Measurements from ENCODE around the gene MAP3K4. TPM values are rescaled to one million over a fixed set of nuclear protein-coding genes. Genes with fewer than 3 reads are reported as not detected.

The MAP3K4 gene
- total and polyA plus RNA-seq, 2 of the 8 experiments (the other 6 are each of a cell fraction or from before 2014, with no cell fraction given) = 16.6 to 51.6 TPM

- FAIRE-seq = no peak
Measured at GRCh38 chr6:161066511-161066910, 74.9 kb downstream of the MAP3K4 start.

More at GRCh38 chr6:161066511-161066910, 74.9 kb downstream of the MAP3K4 start:
- Histone ChIP-seq H3K4ac (replicated peaks; ENCODE audit: insufficient read length, low read depth, low read length) (no peak overlapping the region), H4K20me1 (replicated peaks in 1 of 2; ENCODE audit: control insufficient read depth in 1 of 2, insufficient read depth in 2 of 2, low read length in 2 of 2) (peaks cover 0 to 2% of the 10 kb centered on the region in 2 experiments), H3K23me2 (ENCODE audit: low read depth, low read length) (no peaks in the 10 kb centered on the region), H2BK20ac (ENCODE audit: low read length) (no peak overlapping the region), H3K14ac (ENCODE audit: insufficient read length) (no peak overlapping the region), H3K79me1 (ENCODE audit: low read depth, low read length) (peaks cover 8% of the 10 kb centered on the region), H3K79me2 (ENCODE audit: control insufficient read depth in 1 of 2, insufficient read depth in 2 of 2, low read length in 2 of 2) (peaks cover 0 to 10% of the 10 kb centered on the region in 2 experiments; a peak in 2 of 4 replicates), H2BK12ac (ENCODE audit: low read depth, low read length) (no peak overlapping the region), H2AFZ (ENCODE audit: low read length) (no peak overlapping the region), H4K5ac (ENCODE audit: insufficient read length, low read depth, low read length) (no peak overlapping the region), H2AK5ac (ENCODE audit: low read depth, low read length) (no peak overlapping the region), H4K91ac (replicated peaks; ENCODE audit: insufficient read length, low read length) (no peak overlapping the region), H2BK120ac (replicated peaks; ENCODE audit: low read depth, low read length) (no peak overlapping the region), H4K8ac (ENCODE audit: extremely low read depth, insufficient read depth, low read length) (no peak overlapping the region), H3K18ac (ENCODE audit: extremely low read depth, low read length) (no peak overlapping the region; the same call in 1 of the 2 replicates), H2BK5ac (ENCODE audit: low read depth, low read length) (no peak overlapping the region), H3K4me1 (replicated peaks in 1 of 4; ENCODE audit: control insufficient read depth in 3 of 4, insufficient read depth in 4 of 4, low read length in 3 of 4) (no peaks in the 10 kb centered on the region; a peak in 1 of 7 replicates), H3K9me3 (ENCODE audit: insufficient read depth in 2 of 2, low read depth in 1 of 2, low read length in 1 of 2) (no peaks in the 10 kb centered on the region), H3K4me2 (ENCODE audit: insufficient read depth in 1 of 2, low read depth in 2 of 2, low read length in 2 of 2) (no peak overlapping the region), H3K27me3 (replicated peaks in 1 of 4; ENCODE audit: control insufficient read depth in 3 of 4, extremely low read depth in 1 of 4, insufficient read depth in 3 of 4, low read length in 3 of 4) (no peaks in the 10 kb centered on the region; a peak in 1 of 7 replicates), H3K56ac (replicated peaks; ENCODE audit: insufficient read length, low read depth, low read length) (no peak overlapping the region), H3K36me3 (ENCODE audit: control insufficient read depth in 2 of 4, insufficient read depth in 4 of 4, low read length in 3 of 4) (peaks cover 0 to 4% (median 0%) of the 10 kb centered on the region in 4 experiments; a peak in 2 of 8 replicates), H3K23ac (ENCODE audit: insufficient read length) (no peak overlapping the region), H3K9ac (replicated peaks in 1 of 4; ENCODE audit: extremely low read depth in 1 of 4, low read depth in 3 of 4, low read length in 3 of 4) (no peak overlapping the region), H3K4me3 (ENCODE audit: extremely low read depth in 1 of 4, insufficient read depth in 2 of 4, low read depth in 3 of 4, low read length in 4 of 4) (no peak overlapping the region), H3K27ac (ENCODE audit: low read depth, low read length) (no peak overlapping the region), H2BK15ac (ENCODE audit: low read length) (no peak overlapping the region)
- TF ChIP-seq ZNF274 (IDR thresholded peaks at IDR 0.05; ENCODE audit: borderline replicate concordance, extremely low read depth, low read length) (no peak), SIX5 (IDR thresholded peaks at IDR 0.05; ENCODE audit: low read depth, low read length) (no peak), HDAC6 (IDR thresholded peaks at IDR 0.05; ENCODE audit: low read depth, low read length) (no peak)
- 93% methylated on average over 3 of the region's 3 CpGs; no CpG with 5 or more reads in 1 of the 2 experiments for WGBS, 2 experiments (ENCODE audit: extremely low coverage in 1 of 2, insufficient coverage in 1 of 2, insufficient read length in 1 of 2, insufficient replicate concordance in 2 of 2, low coverage in 1 of 2, low lambda C conversion rate in 2 of 2, missing lambda C conversion rate in 1 of 2)
- POLR2A ChIA-PET (ENCODE audit: partially characterized antibody) = no interaction called here
- no peak for DNase-seq (ENCODE audit: low read depth in 1 of 2, low spot score in 2 of 2)
- CTCF ChIA-PET (ENCODE audit: partially characterized antibody) = interaction anchor here (0.6 to 1.0 kb wide), 4 partner anchors 9 to 304 kb away, joined by 3 to 5 read pairs (median 4); no protein-coding TSS in a partner anchor
